H1 (cell line): ENCODE results near the gene MTO1. TPM values are rescaled to one million over a fixed set of nuclear protein-coding genes. Genes with fewer than 3 reads are reported as not detected.

ENCODE experiments used
- CTCF ChIA-PET: fragments of 300-600 bp; sonication (Branson Sonifier 250); formaldehyde crosslinking; loops from one replicate; lab custom pipeline; 2021; ENCODE audit not compliant: partially characterized antibody; lab: Charles Lee
- POLR2A ChIA-PET: fragments of 300-600 bp; sonication (Branson Sonifier 250); formaldehyde crosslinking; loops from one replicate; lab custom pipeline; 2021; ENCODE audit warnings: inconsistent platforms; ENCODE audit not compliant: partially characterized antibody; lab: Charles Lee
- DNase-seq, 2 experiments: peaks; one replicate each; pipeline versions ENCODE4 v3.0.0 to v3.0.0-alpha.2; 2010 to 2022; ENCODE audit warnings: low spot score in 2 of 2, low read depth in 1 of 2, mixed read lengths in 1 of 2
- FAIRE-seq: peaks from 2 replicates; lab custom pipeline; 2011; peaks lifted over from hg19 to GRCh38; lab: Jason Lieb, UNC
- H2AFZ ChIP-seq: 2 replicates; pipeline ENCODE4 v1.8.1; 2012; ENCODE audit warnings: low read length, inconsistent platforms
- H2AK5ac ChIP-seq: 2 replicates; pipeline ENCODE4 v1.6.1; 2013; ENCODE audit warnings: low read depth, low read length
- H2BK120ac ChIP-seq: replicated peaks from 2 replicates; pipeline ENCODE3; 2013; ENCODE audit warnings: low read depth, low read length, inconsistent platforms
- H2BK12ac ChIP-seq: 2 replicates; pipeline ENCODE4 v1.6.1; 2013; ENCODE audit warnings: low read depth, low read length
- H2BK15ac ChIP-seq: 2 replicates; pipeline ENCODE4 v1.6.1; 2013; ENCODE audit warnings: low read length
- H2BK20ac ChIP-seq: 2 replicates; pipeline ENCODE4 v1.6.1; 2013; ENCODE audit warnings: low read length
- H2BK5ac ChIP-seq: 2 replicates; pipeline ENCODE4 v1.6.1; 2013; ENCODE audit warnings: low read depth, low read length
- H3K14ac ChIP-seq: 2 replicates; pipeline ENCODE4 v1.6.1; 2013; ENCODE audit warnings: inconsistent platforms; ENCODE audit not compliant: insufficient read length
- H3K18ac ChIP-seq: 2 replicates; pipeline ENCODE4 v1.6.1; 2013; ENCODE audit warnings: low read length; ENCODE audit errors: extremely low read depth
- H3K23ac ChIP-seq: 2 replicates; pipeline ENCODE4 v1.6.1; 2013; ENCODE audit warnings: inconsistent platforms; ENCODE audit not compliant: insufficient read length
- H3K23me2 ChIP-seq: 2 replicates; pipeline ENCODE4 v1.6.1; 2013; ENCODE audit warnings: low read depth, low read length
- H3K27ac ChIP-seq: 2 replicates; pipeline ENCODE4 v1.6.1; 2011; ENCODE audit warnings: low read depth, low read length, inconsistent platforms
- H3K27me3 ChIP-seq, 4 experiments: replicated peaks in 1 of 4; 1 replicate in 1 of 4; 2 replicates in 3 of 4; pipeline versions ENCODE4 v1.6.1 to v1.8.1; 2011 to 2013; ENCODE audit warnings: low read length in 3 of 4, mild to moderate bottlenecking in 3 of 4, inconsistent platforms in 2 of 4, mixed read lengths in 2 of 4, moderate library complexity in 1 of 4; ENCODE audit not compliant: control insufficient read depth in 3 of 4, insufficient read depth in 3 of 4; ENCODE audit errors: extremely low read depth in 1 of 4
- H3K36me3 ChIP-seq, 4 experiments: 2 replicates each; pipeline versions ENCODE4 v1.6.1 to v1.8.1; 2011 to 2013; ENCODE audit warnings: mild to moderate bottlenecking in 4 of 4, low read length in 3 of 4, moderate library complexity in 2 of 4, control low read depth in 1 of 4, inconsistent platforms in 1 of 4; ENCODE audit not compliant: insufficient read depth in 4 of 4, control insufficient read depth in 2 of 4
- H3K4ac ChIP-seq: replicated peaks from 2 replicates; pipeline ENCODE3; 2013; ENCODE audit warnings: low read length, low read depth, mixed read lengths, inconsistent platforms; ENCODE audit not compliant: insufficient read length
- H3K4me1 ChIP-seq, 4 experiments: replicated peaks in 1 of 4; 1 replicate in 1 of 4; 2 replicates in 3 of 4; pipeline versions ENCODE4 v1.6.1 to v1.8.1; 2011 to 2013; ENCODE audit warnings: low read length in 3 of 4, inconsistent platforms in 2 of 4, mixed read lengths in 1 of 4; ENCODE audit not compliant: insufficient read depth in 4 of 4, control insufficient read depth in 3 of 4
- H3K4me2 ChIP-seq, 2 experiments: 2 replicates each; pipeline versions ENCODE4 v1.6.1 to v1.8.1; 2011 to 2013; ENCODE audit warnings: low read depth in 2 of 2, low read length in 2 of 2, control low read depth in 1 of 2, inconsistent platforms in 1 of 2, mild to moderate bottlenecking in 1 of 2; ENCODE audit not compliant: insufficient read depth in 1 of 2
- H3K4me3 ChIP-seq, 4 experiments: fragments of 200-600, 300-600 bp in 1 of 4; sonication (generic), shearing (Covaris generic), sonication (Bioruptor Twin) in 1 of 4; 2 replicates each; pipeline versions ENCODE4 v1.5.1 to v1.8.1; 2011 to 2016; ENCODE audit warnings: low read length in 4 of 4, low read depth in 3 of 4, control low read depth in 2 of 4, inconsistent platforms in 2 of 4, mild to moderate bottlenecking in 2 of 4, mixed read lengths in 1 of 4, moderate library complexity in 1 of 4; ENCODE audit not compliant: insufficient read depth in 2 of 4; ENCODE audit errors: extremely low read depth in 1 of 4
- H3K56ac ChIP-seq: replicated peaks from 2 replicates; pipeline ENCODE3; 2013; ENCODE audit warnings: low read depth, mild to moderate bottlenecking, mixed read lengths, low read length, inconsistent platforms; ENCODE audit not compliant: insufficient read length
- H3K79me1 ChIP-seq: 2 replicates; pipeline ENCODE4 v1.6.1; 2013; ENCODE audit warnings: low read depth, low read length, control low read depth
- H3K79me2 ChIP-seq, 2 experiments: 2 replicates each; pipeline versions ENCODE4 v1.6.1 to v1.8.1; 2012 to 2013; ENCODE audit warnings: low read length in 2 of 2, mild to moderate bottlenecking in 2 of 2, inconsistent platforms in 1 of 2; ENCODE audit not compliant: insufficient read depth in 2 of 2, control insufficient read depth in 1 of 2
- H3K9ac ChIP-seq, 4 experiments: replicated peaks in 1 of 4; 1 replicate in 1 of 4; 2 replicates in 3 of 4; pipeline versions ENCODE4 v1.6.1 to v1.8.1; 2011 to 2013; ENCODE audit warnings: low read depth in 3 of 4, low read length in 3 of 4, control low read depth in 2 of 4, mild to moderate bottlenecking in 2 of 4, moderate library complexity in 2 of 4, inconsistent platforms in 1 of 4; ENCODE audit errors: extremely low read depth in 1 of 4
- H3K9me3 ChIP-seq, 2 experiments: 2 replicates each; pipeline versions ENCODE4 v1.6.1 to v1.8.1; 2012 to 2013; ENCODE audit warnings: mild to moderate bottlenecking in 2 of 2, moderate library complexity in 2 of 2, control low read depth in 1 of 2, inconsistent platforms in 1 of 2, low read depth in 1 of 2, low read length in 1 of 2, mixed read lengths in 1 of 2; ENCODE audit not compliant: insufficient read depth in 2 of 2
- H4K20me1 ChIP-seq, 2 experiments: replicated peaks in 1 of 2; 2 replicates each; pipeline versions ENCODE3 to v1.8.1; 2011 to 2013; ENCODE audit warnings: inconsistent platforms in 2 of 2, low read length in 2 of 2, mild to moderate bottlenecking in 1 of 2; ENCODE audit not compliant: insufficient read depth in 2 of 2, control insufficient read depth in 1 of 2
- H4K5ac ChIP-seq: 2 replicates; pipeline ENCODE4 v1.6.1; 2013; ENCODE audit warnings: low read length, low read depth, mixed read lengths, inconsistent platforms; ENCODE audit not compliant: insufficient read length
- H4K8ac ChIP-seq: 2 replicates; pipeline ENCODE4 v1.8.0; 2013; ENCODE audit warnings: mild to moderate bottlenecking, moderate library complexity, low read length, inconsistent platforms; ENCODE audit not compliant: insufficient read depth; ENCODE audit errors: extremely low read depth
- H4K91ac ChIP-seq: replicated peaks from 2 replicates; pipeline ENCODE3; 2013; ENCODE audit warnings: low read length, mixed read lengths, inconsistent platforms; ENCODE audit not compliant: insufficient read length
- ATF3 ChIP-seq: IDR thresholded peaks from 2 replicates; pipeline ENCODE4 v1.6.1; 2011; ENCODE audit warnings: low read depth, mild to moderate bottlenecking, low read length; ENCODE audit not compliant: insufficient read depth
- CHD1 ChIP-seq: IDR thresholded peaks from 2 replicates; pipeline ENCODE4 v1.6.1; 2012; ENCODE audit warnings: low read depth, low read length, improper control_type of control experiment
- JUND ChIP-seq: IDR thresholded peaks from 2 replicates; pipeline ENCODE4 v1.6.1; 2011; ENCODE audit warnings: mild to moderate bottlenecking, improper control_type of control experiment, low read length
- KDM4A ChIP-seq: IDR thresholded peaks from one replicate; pipeline ENCODE4 v1.7.1; 2012; ENCODE audit warnings: low read depth, mild to moderate bottlenecking, moderate library complexity, low read length, inconsistent platforms; ENCODE audit not compliant: severe bottlenecking
- PHF8 ChIP-seq: fragments of 200-600 bp; sonication (generic); conservative IDR thresholded peaks from 2 replicates; pipeline ENCODE4 v1.7.1; 2012; ENCODE audit warnings: low read depth, mild to moderate bottlenecking, inconsistent platforms, low read length, moderate library complexity
- POLR2A ChIP-seq, 2 experiments: IDR thresholded peaks; 1 replicate in 1 of 2; 2 replicates in 1 of 2; pipeline ENCODE4 v1.6.1; 2011; ENCODE audit warnings: low read depth in 2 of 2, low read length in 2 of 2, mild to moderate bottlenecking in 2 of 2; ENCODE audit errors: control extremely low read depth in 1 of 2
- RAD21 ChIP-seq, 2 experiments: IDR thresholded peaks in 1 of 2; conservative IDR thresholded peaks in 1 of 2; 2 replicates each; pipeline ENCODE4 v1.6.1; 2011; ENCODE audit warnings: low read depth in 2 of 2, low read length in 2 of 2, improper control_type of control experiment in 1 of 2, inconsistent platforms in 1 of 2, mild to moderate bottlenecking in 1 of 2, moderate library complexity in 1 of 2
- SIN3A ChIP-seq, 2 experiments: IDR thresholded peaks in 1 of 2; conservative IDR thresholded peaks in 1 of 2; 2 replicates each; pipeline ENCODE4 v1.6.1; 2011 to 2012; ENCODE audit warnings: low read length in 2 of 2, improper control_type of control experiment in 1 of 2, low read depth in 1 of 2, mild to moderate bottlenecking in 1 of 2
- SIX5 ChIP-seq: IDR thresholded peaks from 2 replicates; pipeline ENCODE4 v1.6.1; 2011; ENCODE audit warnings: mild to moderate bottlenecking, low read depth, low read length
- TAF1 ChIP-seq: IDR thresholded peaks from 2 replicates; pipeline ENCODE4 v1.6.1; 2011; ENCODE audit warnings: mild to moderate bottlenecking, low read depth, low read length
- TAF7 ChIP-seq: optimal IDR thresholded peaks from 2 replicates; pipeline ENCODE3; 2011; ENCODE audit warnings: low read depth, mild to moderate bottlenecking, inconsistent platforms, low read length, moderate library complexity, borderline replicate concordance
- TBP ChIP-seq: IDR thresholded peaks from 2 replicates; pipeline ENCODE4 v1.6.1; 2011; ENCODE audit warnings: low read depth, low read length, improper control_type of control experiment
- whole genome bisulfite sequencing, 2 experiments: shearing (Covaris generic) in 1 of 2; methylation state at CpG; one replicate each; pipeline versions ENCODE4 v1.1.6 to v1.1.7; 2013 to 2015; ENCODE audit warnings: low lambda C conversion rate in 2 of 2, mixed read lengths in 2 of 2, inconsistent platforms in 1 of 2, low coverage in 1 of 2, missing lambda C conversion rate in 1 of 2; ENCODE audit not compliant: insufficient replicate concordance in 2 of 2, insufficient coverage in 1 of 2, insufficient read length in 1 of 2; ENCODE audit errors: extremely low coverage in 1 of 2, missing lambda C conversion rate in 1 of 2; 5-methylcytosine and 5-hydroxymethylcytosine counted together
- polyA plus RNA-seq, 7 experiments: library from polyadenylated mRNA; depleted of rRNA in 3 of 7; stranded (reverse) in 5 of 7; unstranded in 2 of 7; fragments of >200 nt in 5 of 7; fragments of 200-250 nt in 2 of 7; gene quantifications; 1 replicate in 5 of 7; 2 replicates in 1 of 7; 4 replicates in 1 of 7; pipeline versions ENCODE4 v1.2.1 to v1.2.3, GENCODE V29; 2011 to 2013; ENCODE audit warnings: missing spikeins in 2 of 7, mixed read lengths in 2 of 7
- total RNA-seq: library from RNA; stranded (reverse); fragmentation: NEBNext Ultra II Directional; extraction: Animal tissue kit (Norgen Biotek cat#: 25700); gene quantifications from 2 replicates; pipeline ENCODE4 v1.2.1, GENCODE V29; 2021

Gene MTO1
- total and polyA plus RNA-seq, 2 of the 8 experiments (the other 6 are each of a cell fraction or from before 2014, with no cell fraction given) = 20.9 to 31.6 TPM

GRCh38 chr6:73452107-73452461, 9.5 kb upstream of the MTO1 start, which contains the start of gene CGAS:
Gene CGAS (minus strand): TSS chr6:73452297. CDS start chr6:73452181, 116 bp downstream.
- FAIRE-seq (no peak), DNase-seq (peak in 1 of 2 experiments; percentile 47)
- H2BK5ac ChIP-seq = no peak within 1 kb of the TSS
- peak within 1 kb of the TSS; percentile 74 for H4K91ac ChIP-seq
- H3K14ac ChIP-seq = no peak within 1 kb of the TSS
- H4K5ac ChIP-seq = peak within 1 kb of the TSS; percentile 37
- no peak within 1 kb of the TSS for H2BK120ac ChIP-seq
- H2AFZ ChIP-seq = peak within 1 kb of the TSS; percentile 24; the same call in 1 of the 2 replicates
- H3K36me3 ChIP-seq = no peaks in the 10 kb centered on the region; a peak in 1 of 8 replicates
- H3K9ac ChIP-seq = peak within 1 kb of the TSS; percentile 59 to 67 (median 60)
- peaks cover 0 to 2% of the 10 kb centered on the region in 2 experiments; a peak in 2 of 4 replicates for H3K79me2 ChIP-seq
- no peak within 1 kb of the TSS for H3K56ac ChIP-seq
- H3K27me3 ChIP-seq = peaks cover 0 to 6% (median 3%) of the 10 kb centered on the region in 4 experiments; a peak in 4 of 7 replicates
- no peaks in the 10 kb centered on the region for H3K9me3 ChIP-seq
- 0 out of 2 replicates have a peak within 1 kb of the TSS, but pooled peaks have one; percentile 72 for H2BK20ac ChIP-seq
- H3K18ac ChIP-seq = peak within 1 kb of the TSS; percentile 78
- peaks cover 0 to 2% (median under 1%) of the 10 kb centered on the region in 4 experiments; a peak in 2 of 7 replicates for H3K4me1 ChIP-seq
- H2BK15ac ChIP-seq = peak within 1 kb of the TSS; percentile 72; the same call in 1 of the 2 replicates
- H3K4me3 ChIP-seq = peak within 1 kb of the TSS; percentile 51 to 82 (median 62)
- 45% methylated on average over 23 of the region's 23 CpGs; no CpG with 5 or more reads in 1 of the 2 experiments for WGBS, 2 experiments
- POLR2A ChIA-PET = interaction anchor here (0.8 to 3.6 kb wide), 10 partner anchors 9 to 200 kb away, joined by 3 to 35 read pairs (median 3); partner anchors contain the start of gene MTO1
- H3K4me2 ChIP-seq = peak within 1 kb of the TSS; percentile 69 to 98
- H4K8ac ChIP-seq = peak within 1 kb of the TSS; percentile 96
- no peaks in the 10 kb centered on the region for H3K79me1 ChIP-seq
- peak within 1 kb of the TSS; percentile 22 for H3K4ac ChIP-seq
- CTCF ChIA-PET = interaction anchor here (0.9 to 1.3 kb wide), 5 partner anchors 9 to 202 kb away, joined by 3 read pairs; partner anchors contain the start of genes MTO1 and SLC17A5
- H3K23me2 ChIP-seq = no peaks in the 10 kb centered on the region; the same call in 1 of the 2 replicates
- no peak within 1 kb of the TSS; the same call in 1 of the 2 replicates for H3K27ac ChIP-seq
- no peak within 1 kb of the TSS for H3K23ac ChIP-seq
- no peak within 1 kb of the TSS for H2AK5ac ChIP-seq
- H4K20me1 ChIP-seq = no peaks in the 10 kb centered on the region
- peak within 1 kb of the TSS; percentile 43; the same call in 1 of the 2 replicates for H2BK12ac ChIP-seq
- TF ChIP-seq TBP (peak; percentile 71; the same call in 1 of the 2 replicates), TAF7 (peak; percentile 76), CHD1 (no peak), KDM4A (peak; percentile 13), SIN3A (conservative IDR thresholded peaks at IDR 0.05 in 1 of 2, IDR thresholded peaks at IDR 0.05 in 1 of 2; ENCODE audit: low read depth in 1 of 2, low read length in 2 of 2) (no peak), TAF1 (peak; percentile 81), RAD21 (IDR thresholded peaks at IDR 0.05 in 1 of 2, conservative IDR thresholded peaks at IDR 0.05 in 1 of 2; ENCODE audit: low read depth in 2 of 2, low read length in 2 of 2) (no peak), SIX5 (no peak), ATF3 (no peak), JUND (no peak), POLR2A (IDR thresholded peaks at IDR 0.05; ENCODE audit: control extremely low read depth in 1 of 2, low read depth in 2 of 2, low read length in 2 of 2) (peak; percentile 48 to 66; a peak in 2 of 3 replicates), PHF8 (no peak)
